Small intestine (tissue), 7 donors: Measurements from ENCODE around the gene RPP30. TPM values are rescaled to one million over a fixed set of nuclear protein-coding genes. Genes with fewer than 3 reads are reported as not detected.

Experiments
- DNase-seq, 2 donors: peaks; one replicate each; pipeline versions ENCODE4 v3.0.0 to v3.0.0-alpha.2; 2013
- FAIRE-seq: peaks from 2 replicates; lab custom pipeline; 2012; peaks lifted over from hg19 to GRCh38; lab: Jason Lieb, UNC
- H3K27ac ChIP-seq, 3 donors: one replicate each; pipeline ENCODE4 v1.5.1; 2013; ENCODE audit warnings: low read length in 2 of 3, mild to moderate bottlenecking in 2 of 3, control low read depth in 1 of 3, inconsistent platforms in 1 of 3, low read depth in 1 of 3, moderate library complexity in 1 of 3
- H3K27me3 ChIP-seq, 3 donors: one replicate each; pipeline ENCODE4 v1.6.1; 2013; ENCODE audit warnings: low read length in 3 of 3, inconsistent platforms in 1 of 3; ENCODE audit not compliant: control insufficient read depth in 3 of 3, insufficient read depth in 3 of 3
- H3K36me3 ChIP-seq, 3 donors: one replicate each; pipeline ENCODE4 v1.6.1; 2013; ENCODE audit warnings: low read length in 3 of 3, inconsistent platforms in 1 of 3, low read depth in 1 of 3, mild to moderate bottlenecking in 1 of 3, moderate library complexity in 1 of 3; ENCODE audit not compliant: control insufficient read depth in 3 of 3, insufficient read depth in 2 of 3
- H3K4me1 ChIP-seq, 3 donors: one replicate each; pipeline ENCODE4 v1.6.1; 2013; ENCODE audit warnings: low read length in 2 of 3, inconsistent platforms in 1 of 3, low read depth in 1 of 3, mild to moderate bottlenecking in 1 of 3, moderate library complexity in 1 of 3; ENCODE audit not compliant: control insufficient read depth in 3 of 3, insufficient read depth in 2 of 3
- H3K4me3 ChIP-seq, 3 donors: one replicate each; pipeline ENCODE4 v1.5.1; 2013; ENCODE audit warnings: low read length in 3 of 3, control low read depth in 1 of 3, inconsistent platforms in 1 of 3, low read depth in 1 of 3, mild to moderate bottlenecking in 1 of 3, moderate library complexity in 1 of 3
- H3K9me3 ChIP-seq, 2 donors: one replicate each; pipeline ENCODE4 v1.6.1; 2013; ENCODE audit warnings: low read depth in 1 of 2, low read length in 1 of 2; ENCODE audit not compliant: control insufficient read depth in 2 of 2, insufficient read depth in 1 of 2
- WGBS, 3 donors: extraction: QIAGEN DNeasy Blood & Tissue Kit; methylation state at CpG; one replicate each; pipeline ENCODE4 v1.1.7; 2013; 5-methylcytosine and 5-hydroxymethylcytosine counted together
- polyA plus RNA-seq, 4 donors: library from polyadenylated mRNA; stranded (reverse) in 3 of 4; unstranded in 1 of 4; fragments of 200-250 nt in 3 of 4; fragments of 120-200 nt in 1 of 4; gene quantifications; one replicate each; pipeline versions ENCODE4 v1.2.1 to v1.2.3, GENCODE V29; 2013
- donor health status: healthy with polysubstance abuse.
- donor health status: control.
- donor health status: control.
- donor health status: Bipolar disorder and iron deficiency.
- donor health status: healthy.

RPP30 gene
- polyA plus RNA-seq, 4 donors: 18.4 to 32.9 (median 24.1) TPM

DNA sequence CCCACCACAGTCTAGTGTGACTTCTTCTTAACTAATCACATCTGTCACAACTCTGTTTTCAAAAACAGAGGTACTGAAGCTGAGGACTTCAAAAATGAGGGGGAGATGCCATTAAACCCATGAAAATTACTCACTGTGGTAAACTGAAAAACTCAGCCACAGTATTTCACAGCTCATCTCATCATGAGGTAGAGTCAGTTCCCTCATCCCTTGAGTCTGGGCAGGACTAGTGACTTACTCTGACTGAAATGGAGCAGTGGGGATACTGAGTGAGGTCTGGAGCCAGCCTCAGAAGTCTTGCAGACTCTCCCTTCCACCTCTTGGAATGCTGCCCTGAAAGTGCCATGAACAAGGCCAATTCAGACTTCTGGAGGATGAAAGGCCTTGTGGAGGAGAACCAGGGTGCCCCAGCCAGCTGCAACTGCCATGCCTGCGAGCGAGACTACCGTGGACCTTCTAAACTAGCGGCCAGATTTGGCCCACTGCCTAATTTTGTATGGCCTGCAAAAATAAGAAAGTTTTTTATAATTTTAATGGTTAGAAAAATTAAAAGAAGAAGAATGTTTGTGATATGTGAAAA lies 73.8 kb downstream of the RPP30 start:
- DNase-seq: no peak

DNA sequence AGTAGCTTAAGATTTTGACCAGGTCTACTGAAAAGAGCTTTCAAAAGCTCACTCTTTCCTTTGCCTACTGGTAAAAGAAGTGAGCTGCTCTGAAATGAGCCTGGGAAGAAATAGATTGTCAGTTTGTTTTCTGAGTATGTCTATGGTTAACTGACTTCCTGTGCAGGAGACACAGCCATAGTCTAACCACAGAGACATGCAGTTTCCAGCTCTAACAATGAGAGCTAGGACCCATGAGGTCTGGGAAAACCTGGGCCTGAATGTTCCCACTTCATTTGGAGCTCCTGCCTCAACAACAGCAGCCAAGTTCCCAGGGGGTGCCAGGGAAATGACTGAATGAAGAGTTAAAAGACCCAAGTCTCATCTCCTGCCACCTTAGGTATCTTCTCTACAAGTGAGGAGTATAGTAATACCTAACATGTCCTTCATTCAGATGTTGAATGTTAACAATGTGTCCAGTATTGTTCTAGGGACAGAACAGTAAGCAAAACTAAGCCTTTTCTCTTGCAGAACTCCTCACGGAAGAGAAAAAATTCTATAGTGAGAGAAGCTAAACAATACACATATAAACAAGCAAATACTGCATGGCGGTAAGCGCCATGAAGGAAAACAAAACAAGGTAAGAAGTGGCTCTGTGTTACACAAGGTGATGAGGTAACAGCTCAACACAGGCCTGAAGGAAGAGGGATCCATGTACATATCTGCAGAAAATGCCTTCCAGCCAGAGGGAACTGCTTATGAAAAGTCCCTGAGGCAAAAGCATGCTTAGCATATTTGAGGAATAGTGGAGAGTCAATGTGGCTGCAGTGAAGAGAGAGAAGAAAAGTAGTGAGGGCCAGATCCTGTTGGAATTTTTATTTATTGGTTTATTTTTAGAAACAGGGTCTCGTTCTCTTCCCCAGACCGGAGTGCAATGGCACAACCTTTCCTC lies 75.5 kb downstream of the RPP30 start:
- 83 to 87% (median 83%) methylated on average over 5 of the region's 5 CpGs for WGBS, 3 donors
- FAIRE-seq: no peak
- H3K4me3 ChIP-seq: no peak overlapping the region
- H3K9me3 ChIP-seq: no peaks in the 10 kb centered on the region
- no peaks in the 10 kb centered on the region for H3K27me3 ChIP-seq
- DNase-seq: no peak
- H3K27ac ChIP-seq: no peak overlapping the region
- no peaks in the 10 kb centered on the region for H3K4me1 ChIP-seq
- no peaks in the 10 kb centered on the region for H3K36me3 ChIP-seq

More for the DNA sequence above, 73.8 kb downstream of the RPP30 start:
- H3K36me3 ChIP-seq: no peaks in the 10 kb centered on the region
- FAIRE-seq: no peak
- WGBS, 3 donors: 73 to 88% (median 83%) methylated on average over 4 of the region's 4 CpGs
- no peak overlapping the region for H3K4me3 ChIP-seq
- H3K27me3 ChIP-seq: no peaks in the 10 kb centered on the region
- H3K4me1 ChIP-seq: no peaks in the 10 kb centered on the region
- H3K9me3 ChIP-seq: no peaks in the 10 kb centered on the region
- no peak overlapping the region for H3K27ac ChIP-seq

Other genes with a start within 250 kb of the RPP30 start
- under 1 TPM in 2 of 4 donors, not detected in 2; 0.70 to 0.90 TPM for gene HTR7, start 13.9 kb upstream of the RPP30 start, polyA plus RNA-seq
- 10 to 100 TPM in 1 of 4 donors, 1 to 10 TPM in 1, under 1 TPM in 2; 0.12 to 66.7 (median 2.5) TPM for gene ANKRD1, start 49.1 kb downstream of the RPP30 start, polyA plus RNA-seq